K562 (cell line): Measurements from ENCODE around the gene TMEM92. TPM values are rescaled to one million over a fixed set of nuclear protein-coding genes. Genes with fewer than 3 reads are reported as not detected.

ENCODE experiments used
- ATAC-seq: fragments of 200-7000 bp; cut with Tn5 transposase; 3 replicates; pipeline ENCODE4 v1.9.1; 2020; ENCODE audit warnings: moderate library complexity
- BruUV-seq: library from RNA; stranded (reverse); fragments of 400-500 nt; replicated peaks from 2 replicates; lab custom pipeline; 2021; lab: Mats Ljungman, UMichigan
- CTCF ChIA-PET: fragments of 300-600 bp; formaldehyde crosslinking; extraction: SDS; loops from one replicate; lab custom pipeline; 2021; ENCODE audit warnings: low intra/inter-chr PET ratio; lab: Yijun Ruan, JAX
- POLR2A ChIA-PET: fragments of 300-600, 350-650 bp; sonication (Branson Sonifier 250); formaldehyde crosslinking; extraction: SDS; loops from one replicate; lab custom pipeline; 2021; ENCODE audit warnings: antibody characterized with exemption, inconsistent platforms; lab: Yijun Ruan, JAX
- DNase-seq, 4 experiments: peaks; one replicate each; pipeline versions ENCODE4 v3.0.0 to v3.0.0-alpha.2; 2011 to 2018; ENCODE audit warnings: low spot score in 3 of 4, mixed read lengths in 3 of 4; ENCODE audit errors: extremely low read depth in 1 of 4
- FAIRE-seq: peaks from 2 replicates; lab custom pipeline; 2011; peaks lifted over from hg19 to GRCh38; lab: Jason Lieb, UNC
- H2AFZ ChIP-seq: 2 replicates; pipeline ENCODE4 v1.6.0; 2011; ENCODE audit warnings: low read depth, low read length, control low read depth, inconsistent platforms
- H3K27ac ChIP-seq: fragments of 200-600 bp; 3 replicates; pipeline ENCODE4 v1.8.0; 2011; ENCODE audit warnings: low read depth, mild to moderate bottlenecking, control low read depth, inconsistent platforms, low read length, moderate library complexity, mixed read lengths; ENCODE audit errors: extremely low read depth
- H3K27me3 ChIP-seq, 2 experiments: fragments of 300-600 bp in 1 of 2; 2 replicates in 1 of 2; 3 replicates in 1 of 2; pipeline versions ENCODE4 v1.6.0 to v1.8.0; 2011; ENCODE audit warnings: inconsistent platforms in 2 of 2, low read length in 2 of 2, mild to moderate bottlenecking in 1 of 2, mixed read lengths in 1 of 2, moderate library complexity in 1 of 2; ENCODE audit not compliant: control insufficient read depth in 2 of 2, insufficient read depth in 2 of 2
- H3K36me3 ChIP-seq: fragments of 300-600 bp; 3 replicates; pipeline ENCODE4 v1.8.0; 2011; ENCODE audit warnings: mild to moderate bottlenecking, low read length, inconsistent platforms; ENCODE audit not compliant: control insufficient read depth, insufficient read depth
- H3K4me1 ChIP-seq, 2 experiments: fragments of 200-600 bp in 1 of 2; replicated peaks in 1 of 2; 2 replicates in 1 of 2; 3 replicates in 1 of 2; pipeline versions ENCODE4 v1.5.1 to v1.8.0; 2011; ENCODE audit warnings: inconsistent platforms in 2 of 2, low read length in 2 of 2, mild to moderate bottlenecking in 1 of 2, mixed read lengths in 1 of 2, moderate library complexity in 1 of 2; ENCODE audit not compliant: control insufficient read depth in 2 of 2, insufficient read depth in 2 of 2
- H3K4me2 ChIP-seq: 2 replicates; pipeline ENCODE4 v1.6.1; 2011; ENCODE audit warnings: low read length, control low read depth, inconsistent platforms, mixed read lengths; ENCODE audit not compliant: insufficient read depth
- H3K4me3 ChIP-seq: fragments of 200-600 bp; sonication (generic), shearing (Covaris generic); 2 replicates; pipeline ENCODE4 v1.5.1; 2016; ENCODE audit warnings: control low read depth, inconsistent platforms
- H3K79me2 ChIP-seq: fragments of 200-600 bp; 3 replicates; pipeline ENCODE4 v1.8.0; 2011; ENCODE audit warnings: low read length, inconsistent platforms; ENCODE audit not compliant: control insufficient read depth, insufficient read depth
- H3K9ac ChIP-seq, 2 experiments: 2 replicates each; pipeline versions ENCODE4 v1.6.0 to v1.6.1; 2011; ENCODE audit warnings: low read depth in 2 of 2, low read length in 2 of 2, control low read depth in 1 of 2, inconsistent platforms in 1 of 2, mild to moderate bottlenecking in 1 of 2, mixed read lengths in 1 of 2; ENCODE audit not compliant: insufficient read depth in 1 of 2
- H3K9me1 ChIP-seq: one replicate; pipeline ENCODE4 v1.6.0; 2011; ENCODE audit warnings: inconsistent platforms, mild to moderate bottlenecking, low read length, moderate library complexity; ENCODE audit not compliant: control insufficient read depth, insufficient read depth
- H3K9me3 ChIP-seq: replicated peaks from 2 replicates; pipeline ENCODE4 v1.5.1; 2011; ENCODE audit warnings: low read depth, low read length, inconsistent platforms; ENCODE audit not compliant: control insufficient read depth, insufficient read depth
- H4K20me1 ChIP-seq: replicated peaks from 2 replicates; pipeline ENCODE4 v1.6.1; 2011; ENCODE audit warnings: low read length, inconsistent platforms, mixed read lengths; ENCODE audit not compliant: control insufficient read depth, insufficient read depth
- GATA2 ChIP-seq: sonication (generic); formaldehyde crosslinking; IDR thresholded peaks from 2 replicates; pipeline ENCODE4 v1.4.0; 2020; ENCODE audit warnings: mild to moderate bottlenecking, missing genetic modification reagents
- HMG20B ChIP-seq: fragments of 250-450 bp; sonication (Bioruptor Pico); IDR thresholded peaks from 2 replicates; pipeline ENCODE4 v1.5.0; 2021; ENCODE audit warnings: mild to moderate bottlenecking
- HNRNPK ChIP-seq: fragments of 200-400 bp; formaldehyde crosslinking; IDR thresholded peaks from one replicate; pipeline ENCODE4 v1.6.1; 2018; ENCODE audit warnings: mild to moderate bottlenecking, low read depth, low read length; ENCODE audit not compliant: poor library complexity, severe bottlenecking
- HSF4 ChIP-seq: fragments of 250-450 bp; sonication (Bioruptor Pico); IDR thresholded peaks from 2 replicates; pipeline ENCODE4 v2.1.2; 2022; ENCODE audit warnings: mild to moderate bottlenecking, moderate library complexity, borderline replicate concordance
- JUN ChIP-seq, 2 experiments: sonication (generic) in 1 of 2; formaldehyde crosslinking in 1 of 2; IDR thresholded peaks; 2 replicates each; pipeline versions ENCODE4 v1.6.1 to v1.8.0; 2012 to 2022; ENCODE audit warnings: borderline replicate concordance in 2 of 2, mild to moderate bottlenecking in 2 of 2, improper control_type of control experiment in 1 of 2, low read depth in 1 of 2, low read length in 1 of 2, missing genetic modification reagents in 1 of 2
- JUND ChIP-seq, 2 experiments: IDR thresholded peaks; 2 replicates in 1 of 2; 3 replicates in 1 of 2; pipeline ENCODE4 v1.6.1; 2011; ENCODE audit warnings: borderline replicate concordance in 2 of 2, low read depth in 2 of 2, low read length in 2 of 2, improper control_type of control experiment in 1 of 2, missing biosample characterization in 1 of 2, missing genetic modification characterization in 1 of 2, missing genetic modification reagents in 1 of 2
- NR2F6 ChIP-seq: fragments of 450-650 bp; formaldehyde crosslinking; IDR thresholded peaks from 2 replicates; pipeline ENCODE4 v1.4.0; 2020; ENCODE audit warnings: mild to moderate bottlenecking
- POLR2AphosphoS2 ChIP-seq: IDR thresholded peaks from 2 replicates; pipeline ENCODE4 v1.6.1; 2012; ENCODE audit warnings: low read length, improper control_type of control experiment
- PRDM10 ChIP-seq: fragments of 450-650 bp; IDR thresholded peaks from 2 replicates; pipeline ENCODE4 v1.6.1; 2018; ENCODE audit not compliant: partially characterized antibody
- RAD21 ChIP-seq, 2 experiments: fragments of 250-450 bp in 1 of 2; fragments of 450-650 bp in 1 of 2; sonication (Bioruptor Pico) in 1 of 2; formaldehyde crosslinking in 1 of 2; IDR thresholded peaks in 1 of 2; conservative IDR thresholded peaks in 1 of 2; 2 replicates each; pipeline versions ENCODE4 v1.4.0 to v1.8.0; 2020 to 2022; ENCODE audit warnings: mild to moderate bottlenecking in 2 of 2, moderate library complexity in 1 of 2
- TCFL5 ChIP-seq: fragments of 250-450 bp; sonication (Bioruptor Pico); conservative IDR thresholded peaks from 2 replicates; pipeline ENCODE4 v1.6.1; 2021; ENCODE audit warnings: mild to moderate bottlenecking, moderate library complexity, matching md5 sums
- ZNF121 ChIP-seq: sonication (generic); formaldehyde crosslinking; conservative IDR thresholded peaks from 2 replicates; pipeline ENCODE4 v1.8.0; 2022; ENCODE audit warnings: missing genetic modification reagents
- ZNF23 ChIP-seq: fragments of 250-450 bp; sonication (Bioruptor Pico); IDR thresholded peaks from 2 replicates; pipeline ENCODE4 v1.4.0; 2020; ENCODE audit warnings: mild to moderate bottlenecking
- ZNF263 ChIP-seq: sonication (generic); formaldehyde crosslinking; IDR thresholded peaks from 2 replicates; pipeline ENCODE4 v1.8.0; 2022; ENCODE audit warnings: mild to moderate bottlenecking, missing genetic modification reagents, borderline replicate concordance
- ZNF507 ChIP-seq: conservative IDR thresholded peaks from 2 replicates; pipeline ENCODE4 v1.6.1; 2017; ENCODE audit warnings: missing genetic modification characterization, missing compliant biosample characterization
- WGBS: fragments of 100-300 bp; shearing (Covaris generic); methylation state at CpG from one replicate; pipeline ENCODE4 v1.1.6; 2016; ENCODE audit warnings: low coverage, mixed read lengths; ENCODE audit not compliant: insufficient coverage; ENCODE audit errors: missing lambda C conversion rate; 5-methylcytosine and 5-hydroxymethylcytosine counted together
- in situ Hi-C: fragments of 300-500 bp; cut with MboI; formaldehyde crosslinking; loops from 4 replicates; pipeline ENCODE4 v1.15.0; 2018; ENCODE audit warnings: inconsistent platforms, mixed read lengths
- intact Hi-C: fragments of 100-400 bp; cut with micrococcal nuclease; formaldehyde crosslinking; loops from 2 replicates; pipeline ENCODE4 v1.14.2; 2022
- polyA plus RNA-seq, 8 experiments: library from polyadenylated mRNA; depleted of rRNA in 4 of 8; stranded (reverse) in 5 of 8; unstranded in 3 of 8; fragments of >200 nt; fragmentation: Nextera tagmentation in 2 of 8; fragmentation: Illumina TruSeq in 1 of 8; extraction: Ambion mirVana in 2 of 8; extraction: Trizol in 1 of 8; gene quantifications; 2 replicates each; pipeline versions ENCODE4 v1.2.1 to v1.2.3, GENCODE V29; 2011 to 2014; ENCODE audit warnings: inconsistent platforms in 1 of 8, missing spikeins in 1 of 8
- total RNA-seq, 7 experiments: library from RNA; depleted of rRNA in 6 of 7; stranded (reverse); fragments of >200 nt in 6 of 7; fragmentation: Illumina TruSeq in 2 of 7; extraction: Trizol in 2 of 7; gene quantifications; 2 replicates each; pipeline versions ENCODE4 v1.2.1 to v1.2.3, GENCODE V29; 2011 to 2021; ENCODE audit warnings: low replicate concordance in 1 of 7
- TF ChIP-seq, protein P1 (sequence below): fragments of 450-650 bp; formaldehyde crosslinking; IDR thresholded peaks from 2 replicates; pipeline ENCODE4 v1.4.0; 2022; ENCODE audit warnings: missing genetic modification characterization

Gene TMEM92
- total and polyA plus RNA-seq, 9 of the 15 experiments (the other 6 are each of a cell fraction or from before 2014, with no cell fraction given), result 0.14 to 2.1 (median 0.40) TPM

DNA sequence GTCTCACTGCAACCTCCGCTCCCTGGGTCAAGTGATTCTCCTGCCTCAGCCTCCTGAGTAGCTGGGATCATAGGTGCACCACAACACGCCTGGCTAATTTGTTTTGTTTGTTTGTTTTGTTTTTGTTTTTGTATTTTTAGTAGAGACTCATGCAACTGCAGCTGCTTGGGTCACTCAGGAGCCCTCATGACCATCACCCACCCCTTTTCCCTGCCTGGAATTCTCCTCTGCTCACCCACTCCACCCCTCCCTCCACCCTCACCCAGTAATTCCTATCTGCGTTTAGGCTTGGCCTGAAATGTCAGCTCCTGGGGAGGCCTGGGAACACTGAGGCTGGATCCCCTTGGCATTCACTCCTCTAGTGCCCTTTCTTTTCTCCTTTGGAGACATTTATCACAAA is 25.5 kb downstream of the TMEM92 start:
- Histone ChIP-seq H3K4me3 (no peak overlapping the region), H3K4me2 (no peak overlapping the region), H2AFZ (no peak overlapping the region), H3K9me3 (no peaks in the 10 kb centered on the region), H3K4me1 (peaks cover 0 to 6% of the 10 kb centered on the region in 2 experiments; a peak in 2 of 5 replicates), H3K9ac (no peak overlapping the region), H3K9me1 (no peaks in the 10 kb centered on the region), H3K27ac (no peak overlapping the region), H3K27me3 (peaks cover 2 to 31% of the 10 kb centered on the region in 2 experiments; a peak in 4 of 5 replicates), H4K20me1 (no peaks in the 10 kb centered on the region; the same call in 1 of the 2 replicates), H3K36me3 (no peaks in the 10 kb centered on the region), H3K79me2 (no peaks in the 10 kb centered on the region)
- POLR2A ChIA-PET, result interaction anchor here (0.9 to 1.4 kb wide), 3 partner anchors 10 to 179 kb away, joined by 3 to 5 read pairs (median 3); no protein-coding TSS in a partner anchor
- FAIRE-seq, result no peak
- in situ Hi-C loops, result no loop called here
- BruUV-seq, result no TSS peak
- no peak for ATAC-seq
- CTCF ChIA-PET, result interaction anchor here (4.7 kb wide), 1 partner anchor 100 kb away, joined by 142 read pairs; the partner anchor contains the start of gene COL1A1
- intact Hi-C loops, result loop anchor here (10.0 kb wide), 1 partner anchor 175 kb away; the partner anchor contains the start of gene RSAD1
- no peak for DNase-seq
- WGBS, result 6% methylated on average over 3 of the region's 3 CpGs
- TF ChIP-seq TCFL5 (CRISPR knock-in tag) (no peak), JUN (IDR thresholded peaks at IDR 0.05; ENCODE audit: borderline replicate concordance, low read depth, low read length) (no peak), JUN (CRISPR knock-in tag; IDR thresholded peaks at IDR 0.05; ENCODE audit: borderline replicate concordance) (no peak), HSF4 (CRISPR knock-in tag) (no peak), ZNF507 (tag) (no peak), ZNF263 (CRISPR knock-in tag) (no peak), JUND (IDR thresholded peaks at IDR 0.05; ENCODE audit: borderline replicate concordance, low read depth, low read length) (no peak), JUND (tag; IDR thresholded peaks at IDR 0.05; ENCODE audit: borderline replicate concordance, low read depth, low read length) (no peak), ZNF23 (CRISPR knock-in tag) (no peak), ZNF121 (CRISPR knock-in tag) (no peak), NR2F6 (CRISPR knock-in tag) (no peak), RAD21 (CRISPR knock-in tag; conservative IDR thresholded peaks at IDR 0.05 in 1 of 2, IDR thresholded peaks at IDR 0.05 in 1 of 2) (no peak), POLR2AphosphoS2 (no peak), GATA2 (CRISPR knock-in tag) (no peak), HNRNPK (no peak), PRDM10 (no peak), HMG20B (no peak)
- TF ChIP-seq, protein P1, sequence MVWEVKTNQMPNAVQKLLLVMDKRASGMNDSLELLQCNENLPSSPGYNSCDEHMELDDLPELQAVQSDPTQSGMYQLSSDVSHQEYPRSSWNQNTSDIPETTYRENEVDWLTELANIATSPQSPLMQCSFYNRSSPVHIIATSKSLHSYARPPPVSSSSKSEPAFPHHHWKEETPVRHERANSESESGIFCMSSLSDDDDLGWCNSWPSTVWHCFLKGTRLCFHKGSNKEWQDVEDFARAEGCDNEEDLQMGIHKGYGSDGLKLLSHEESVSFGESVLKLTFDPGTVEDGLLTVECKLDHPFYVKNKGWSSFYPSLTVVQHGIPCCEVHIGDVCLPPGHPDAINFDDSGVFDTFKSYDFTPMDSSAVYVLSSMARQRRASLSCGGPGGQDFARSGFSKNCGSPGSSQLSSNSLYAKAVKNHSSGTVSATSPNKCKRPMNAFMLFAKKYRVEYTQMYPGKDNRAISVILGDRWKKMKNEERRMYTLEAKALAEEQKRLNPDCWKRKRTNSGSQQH (CRISPR knock-in tag), result no peak
